Astrocyte of the hippocampus (primary cell): ENCODE results near the gene POLR1E.
A peak's percentile ranks its signal among the peaks of the same experiment; 100 is the strongest.
"Not testable (repeated sequence)": the region's sequence is repeated elsewhere in the genome, so short reads cannot be mapped to it uniquely, and the experiment has no call there.

Source experiments
- DNase-seq: peaks from one replicate; pipeline ENCODE4 v3.0.0; 2011; ENCODE audit warnings: low read depth, low spot score

The POLR1E gene

GRCh38 chr9:37465249-37466036 lies 20.3 kb upstream of the POLR1E start, which contains the start of gene ZBTB5:
ZBTB5 (minus strand) TSS chr9:37465450; CDS start chr9:37442551, 22,899 bp downstream.
- peak; percentile 100 for DNase-seq

- peak; percentile 94 for DNase-seq
Observed at GRCh38 chr9:37466037-37466709, 19.6 kb upstream of the POLR1E start.

DNA sequence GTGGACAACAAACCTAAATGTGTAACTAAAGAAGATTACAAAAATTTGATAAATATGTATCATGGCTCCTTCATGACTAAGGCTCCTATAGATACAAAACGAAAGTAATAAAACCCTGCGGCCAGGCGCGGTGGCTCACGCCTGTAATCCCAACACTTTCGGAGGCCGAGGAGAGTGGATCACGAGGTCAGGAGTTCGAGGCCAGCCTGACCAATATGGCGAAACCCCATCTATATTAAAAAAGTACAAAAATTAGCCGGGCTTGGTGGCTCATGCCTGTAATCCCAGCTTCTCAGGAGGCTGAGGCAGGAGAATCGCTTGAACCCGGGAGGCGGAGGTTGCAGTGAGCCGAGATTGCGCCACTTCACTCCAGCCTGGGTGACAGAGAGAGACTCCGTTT lies 18.2 kb upstream of the POLR1E start:
- not testable (repeated sequence) for DNase-seq

DNA sequence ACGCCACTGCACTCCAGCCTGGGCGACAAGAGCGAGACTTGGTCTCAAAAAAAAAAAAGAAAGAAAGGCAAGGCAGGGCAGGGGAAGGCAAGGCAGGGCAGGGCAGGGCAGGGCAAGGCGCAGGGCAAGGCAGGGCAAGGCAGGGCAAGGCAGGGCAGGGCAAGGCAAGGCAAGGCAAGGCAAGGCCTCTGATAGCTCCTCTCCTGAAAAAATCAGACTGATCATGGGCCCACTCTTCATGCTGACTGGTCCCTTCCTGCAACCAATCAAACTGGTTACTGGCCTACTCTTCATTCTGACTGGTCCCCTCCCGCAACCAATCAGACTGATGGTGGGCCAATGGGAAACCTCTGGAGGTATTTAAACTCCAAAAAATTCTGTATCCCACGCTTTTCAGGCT lies 17.1 kb upstream of the POLR1E start:
- DNase-seq, result no peak

GRCh38 chr9:37471942-37472684 lies 13.6 kb upstream of the POLR1E start:
- DNase-seq, result peak; percentile 94

DNA sequence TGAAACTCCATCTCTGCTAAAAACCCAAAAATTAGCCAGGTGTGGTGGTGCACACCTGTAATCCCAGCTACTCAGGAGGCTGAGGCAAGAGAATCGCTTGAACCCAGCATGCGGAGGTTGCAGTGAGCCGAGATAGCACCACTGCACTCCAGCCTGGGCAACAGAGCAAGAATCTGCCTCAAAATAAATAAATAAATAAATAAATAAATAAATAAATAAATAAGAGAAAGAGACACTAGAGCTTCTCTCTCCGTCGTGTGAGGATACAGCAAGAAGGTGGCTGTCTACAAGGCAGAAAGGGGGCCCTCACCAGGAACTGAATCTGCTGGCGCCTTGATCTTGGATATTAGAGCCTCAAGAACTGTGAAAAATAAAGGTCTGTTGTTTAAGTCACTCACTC lies 11.8 kb upstream of the POLR1E start:
- not testable (repeated sequence) for DNase-seq

DNA sequence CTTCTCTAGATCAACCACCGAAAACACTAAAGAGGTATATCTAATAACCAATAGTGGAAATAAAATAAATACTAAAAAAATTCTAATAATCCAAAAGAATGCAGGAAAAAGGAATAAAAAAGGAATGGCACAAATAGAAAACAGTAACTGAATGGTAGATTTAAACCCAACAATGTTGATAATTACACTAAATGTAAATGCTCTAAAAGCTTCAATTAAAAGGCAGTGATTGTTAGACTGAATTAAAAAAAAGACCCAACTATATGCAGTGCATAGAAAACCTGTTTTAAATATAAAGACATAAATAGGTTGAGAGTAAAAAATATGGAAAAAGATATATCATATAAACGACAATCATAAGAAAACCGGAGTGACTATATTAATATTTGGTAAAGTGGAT lies 11.3 kb upstream of the POLR1E start:
- no peak for DNase-seq

GRCh38 chr9:37476930-37477329 lies 8.8 kb upstream of the POLR1E start:
- no peak for DNase-seq

DNA sequence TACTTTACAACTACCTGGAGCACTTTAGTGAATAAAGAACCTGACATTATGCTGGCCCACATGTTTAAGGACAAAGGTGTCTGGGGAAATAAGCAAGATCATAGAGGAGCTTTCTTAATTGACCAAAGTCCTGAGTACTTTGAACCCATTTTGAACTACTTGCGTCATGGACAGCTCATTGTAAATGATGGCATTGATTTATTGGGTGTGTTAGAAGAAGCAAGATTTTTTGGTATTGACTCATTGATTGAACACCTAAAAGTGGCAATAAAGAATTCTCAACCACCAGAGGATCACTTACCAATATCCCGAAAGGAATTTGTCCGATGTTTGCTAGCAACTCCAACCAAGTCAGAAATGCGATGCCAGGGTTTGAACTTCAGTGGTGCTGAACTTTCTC lies 8.3 kb upstream of the POLR1E start:
- not testable (repeated sequence) for DNase-seq

DNA sequence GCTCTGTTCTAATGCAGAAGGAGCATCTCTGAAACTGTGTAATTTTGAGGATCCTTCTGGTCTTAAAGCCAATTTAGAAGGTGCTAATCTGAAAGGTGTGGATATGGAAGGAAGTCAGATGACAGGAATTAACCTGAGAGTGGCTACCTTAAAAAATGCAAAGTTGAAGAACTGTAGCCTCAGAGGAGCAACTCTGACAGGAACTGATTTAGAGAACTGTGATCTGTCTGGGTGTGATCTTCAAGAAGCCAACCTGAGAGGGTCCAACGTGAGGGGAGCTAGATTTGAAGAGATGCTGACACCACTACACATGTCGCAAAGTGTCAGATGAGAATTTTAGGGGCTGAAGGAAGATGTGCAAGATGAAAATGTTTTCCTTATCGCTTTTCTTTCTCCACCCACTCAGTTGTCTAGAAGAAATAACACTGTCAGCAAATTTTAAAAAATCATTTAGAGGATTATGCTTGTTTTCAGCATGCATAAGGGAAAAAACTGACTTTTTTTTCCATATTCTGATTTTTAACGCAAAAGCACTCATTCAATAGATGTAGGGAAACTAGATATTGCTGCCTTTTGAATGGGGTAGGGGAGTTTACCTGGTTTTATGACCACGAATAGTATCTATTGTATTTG lies 7.6 kb upstream of the POLR1E start:
- DNase-seq, result not testable (repeated sequence)

GRCh38 chr9:37480759-37481158 lies 5.0 kb upstream of the POLR1E start:
- no peak for DNase-seq

- peak; percentile 44 for DNase-seq
Observed at GRCh38 chr9:37486256-37486615, 488 bp downstream of the POLR1E start.

GRCh38 chr9:37486616-37487548 lies 1.1 kb downstream of the POLR1E start:
- DNase-seq, result peak; percentile 98

DNA sequence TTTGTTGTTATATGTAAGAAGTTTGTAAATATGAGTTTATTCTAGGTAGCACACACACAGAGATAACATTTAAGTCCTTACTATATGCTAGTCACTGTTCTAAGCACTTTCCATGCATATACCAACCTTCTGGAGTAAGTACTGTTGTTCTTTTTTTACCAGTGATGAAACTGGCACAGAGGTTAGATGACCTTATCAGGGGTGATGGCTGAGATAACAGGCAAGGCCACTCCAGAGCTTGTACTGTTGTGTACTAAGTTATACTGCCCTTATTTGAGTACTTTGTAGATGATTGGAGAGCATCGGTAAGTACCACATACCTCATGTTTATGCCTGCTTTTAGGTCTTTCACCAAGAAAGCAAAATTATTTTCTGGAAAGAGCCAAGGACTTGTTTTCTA lies 6.2 kb downstream of the POLR1E start:
- DNase-seq, result no peak

DNA sequence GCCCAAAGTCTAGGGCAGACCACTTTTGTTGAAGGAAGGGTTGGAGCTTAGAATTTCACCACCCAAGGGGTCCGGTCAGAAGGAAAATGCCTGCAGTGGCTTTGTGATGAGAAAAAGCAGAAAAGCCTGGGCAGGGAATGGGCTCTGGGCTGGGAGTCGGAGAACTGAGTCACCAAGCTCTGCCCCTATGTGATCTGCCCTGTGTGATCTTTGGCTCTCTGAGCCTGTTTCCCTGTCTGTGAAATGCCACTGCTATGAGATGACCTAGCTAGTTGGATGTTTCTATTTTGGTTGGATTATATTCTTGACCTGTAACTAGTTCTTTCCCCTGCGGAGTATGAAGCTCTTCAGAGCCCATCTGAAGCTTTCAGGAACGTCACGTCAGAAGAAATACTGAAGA lies 9.8 kb downstream of the POLR1E start:
- DNase-seq, result no peak

DNA sequence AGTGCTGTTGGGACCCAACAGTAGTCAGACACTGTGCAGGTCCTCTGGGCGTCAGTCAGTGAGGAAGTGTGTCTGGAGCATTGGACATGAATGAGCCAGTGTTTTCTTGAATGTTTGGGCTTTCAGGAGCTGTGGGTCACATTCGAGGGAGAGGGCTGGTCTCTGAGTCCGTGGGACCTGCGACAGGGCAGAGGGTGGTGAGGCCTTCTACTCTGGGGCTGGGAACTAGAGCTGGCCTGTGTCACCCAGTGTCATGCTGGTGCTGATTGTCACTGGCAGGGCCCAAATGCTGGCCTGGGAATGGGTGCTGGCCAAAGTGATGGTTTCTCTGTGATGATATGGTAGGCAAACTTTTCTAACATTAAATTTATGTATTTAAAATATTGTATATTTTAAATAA lies 10.3 kb downstream of the POLR1E start:
- no peak for DNase-seq

GRCh38 chr9:37497320-37497719 lies 11.6 kb downstream of the POLR1E start:
- DNase-seq, result no peak

DNA sequence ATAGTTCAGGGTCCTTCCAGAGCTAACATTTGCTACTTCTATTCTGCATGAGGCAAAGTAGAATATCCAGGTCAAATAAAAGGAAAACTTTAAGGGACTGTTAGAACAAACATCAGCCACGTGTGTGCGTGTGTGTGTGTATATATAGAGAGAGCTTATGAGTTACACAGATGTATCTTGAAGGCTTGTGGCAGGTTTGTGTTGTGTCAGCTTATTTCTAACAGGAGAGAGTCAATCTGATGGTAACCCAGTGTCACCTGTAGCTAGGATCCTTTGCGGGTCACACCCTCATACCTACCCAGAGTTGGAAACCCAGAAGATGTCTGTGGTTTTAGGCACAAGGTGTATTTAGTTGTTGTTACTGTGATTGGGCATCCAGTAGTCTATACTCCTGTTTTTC lies 12.7 kb downstream of the POLR1E start:
- DNase-seq, result no peak

- no peak for DNase-seq
Observed at GRCh38 chr9:37499297-37499696, 13.5 kb downstream of the POLR1E start.

DNA sequence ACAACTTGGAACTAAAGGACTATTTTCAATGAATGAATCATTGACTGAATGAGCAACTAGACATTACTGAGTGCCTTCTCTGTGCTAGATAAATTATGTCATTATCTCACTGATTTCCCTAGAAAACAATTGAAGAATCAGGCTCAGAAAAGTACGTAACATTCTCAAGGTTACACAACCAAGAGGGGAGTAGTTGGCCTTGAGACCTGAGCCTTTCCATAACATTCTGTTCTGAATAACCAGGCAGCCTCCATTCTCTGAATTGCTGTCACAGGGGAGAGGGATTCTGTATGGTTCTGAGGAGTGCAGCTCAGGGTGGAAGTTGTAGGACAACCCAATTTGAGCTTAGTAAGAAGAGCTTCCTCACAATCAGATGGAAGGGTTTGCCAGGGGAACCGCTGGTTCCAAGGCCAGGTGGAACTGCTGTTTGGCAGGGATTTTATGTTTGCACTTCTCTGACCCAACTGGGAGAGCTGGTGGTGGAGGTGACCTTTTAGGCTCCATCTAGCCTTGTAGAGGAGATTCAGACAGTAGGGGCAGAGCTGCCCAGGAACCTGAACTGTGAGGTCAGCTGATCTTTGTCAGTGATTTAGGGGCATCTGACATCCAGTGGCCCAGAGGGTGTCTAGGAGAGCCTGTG lies 16.3 kb downstream of the POLR1E start:
- no peak for DNase-seq
